ENCODE data around the gene EPHA4.

Gene EPHA4

DNA sequence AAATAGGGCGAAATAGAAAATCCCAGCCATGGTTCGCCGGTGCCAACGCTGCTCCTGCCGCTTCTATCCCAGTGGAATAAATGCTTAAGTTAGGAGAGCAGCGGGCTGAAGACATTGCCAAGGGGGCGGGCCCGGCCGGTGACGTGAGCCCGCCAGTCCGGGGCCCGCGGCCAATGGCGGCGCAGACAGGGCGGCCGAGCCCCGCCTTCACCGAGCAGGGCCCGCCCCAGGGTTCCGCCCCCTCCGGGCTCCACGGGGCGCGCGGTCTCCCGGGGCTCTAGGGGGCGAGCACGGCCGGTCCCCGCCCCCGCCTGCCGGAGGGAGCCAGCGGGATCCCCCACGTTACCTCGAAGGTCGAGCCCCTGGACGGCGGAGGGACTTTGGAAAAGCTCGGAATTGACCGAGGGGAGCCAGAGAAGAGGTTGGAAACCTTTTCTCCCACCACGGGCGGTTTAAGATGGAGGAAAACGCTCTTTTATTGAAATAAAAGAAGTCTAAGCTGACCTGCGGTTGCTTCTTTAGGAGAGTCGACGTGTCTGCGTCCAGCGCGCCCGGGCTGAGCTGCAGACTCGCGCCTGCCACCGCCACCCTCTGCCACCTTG lies at the start of gene EPHA4:
Gene EPHA4, minus strand, starts transcription at position 86 of the 602 bp plus-strand sequence. Its CDS starts 56 bp downstream, at position 30.
- peak; percentile 74 to 88 (median 81) for DNase-seq

DNA sequence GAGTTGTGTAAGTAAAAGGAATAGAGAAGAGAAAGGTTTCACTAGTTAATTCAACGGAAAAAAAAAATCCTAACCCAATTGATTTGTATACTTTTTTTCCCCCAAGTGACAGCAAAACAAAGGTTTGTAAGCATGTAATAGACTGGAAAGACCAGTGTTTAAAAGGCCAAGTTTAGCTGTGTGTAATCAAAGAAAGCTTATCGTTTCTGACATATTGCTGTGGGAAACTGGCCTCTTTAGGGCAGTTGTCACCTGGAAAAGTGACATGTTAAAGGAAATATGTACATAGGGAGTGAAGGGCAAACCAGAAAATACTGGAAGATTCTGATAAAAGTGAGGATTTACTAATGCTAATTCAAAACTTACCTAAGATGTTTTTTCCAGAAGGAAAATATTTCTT lies 45.9 kb upstream of the EPHA4 start:
- no peak for DNase-seq

DNA sequence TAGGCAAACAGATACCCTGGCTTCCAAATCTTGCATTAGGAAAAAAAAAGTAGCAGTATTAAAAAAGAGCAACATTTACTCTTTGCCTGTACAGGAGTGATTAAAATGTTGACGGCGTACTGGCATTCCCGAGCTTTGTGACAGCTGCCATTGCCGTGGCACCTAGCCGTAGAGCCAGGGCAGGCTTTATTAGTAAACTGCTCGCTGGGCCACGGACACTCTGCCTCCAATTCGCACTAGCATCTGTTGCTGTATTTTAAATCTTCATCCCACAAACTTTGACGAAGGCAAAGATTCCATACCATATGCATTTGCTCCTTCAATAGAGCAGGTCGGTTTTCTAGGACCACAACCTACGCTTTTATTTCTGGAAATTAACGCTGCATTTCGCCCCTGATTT lies 44.5 kb upstream of the EPHA4 start:
- DNase-seq: no peak

DNA sequence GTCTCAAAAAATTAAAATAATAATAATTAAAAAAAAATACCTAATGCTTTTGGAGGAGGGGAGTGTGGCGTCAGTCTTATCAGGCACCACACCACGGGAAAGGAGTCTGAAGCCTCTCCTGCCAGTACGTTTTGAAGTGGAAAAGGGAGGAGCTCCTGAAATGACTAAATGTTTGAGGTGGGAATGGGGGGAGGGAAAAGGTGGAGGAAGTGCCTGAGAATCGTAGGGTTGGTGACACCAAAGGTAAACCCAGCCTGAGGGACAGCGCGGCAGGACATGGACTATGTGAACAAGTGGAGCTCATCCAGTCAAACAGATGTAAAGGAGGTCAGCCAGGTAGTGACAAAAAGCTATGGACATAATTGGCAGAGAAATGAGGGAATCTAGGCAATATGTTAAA lies 42.2 kb upstream of the EPHA4 start:
- DNase-seq: no peak

DNA sequence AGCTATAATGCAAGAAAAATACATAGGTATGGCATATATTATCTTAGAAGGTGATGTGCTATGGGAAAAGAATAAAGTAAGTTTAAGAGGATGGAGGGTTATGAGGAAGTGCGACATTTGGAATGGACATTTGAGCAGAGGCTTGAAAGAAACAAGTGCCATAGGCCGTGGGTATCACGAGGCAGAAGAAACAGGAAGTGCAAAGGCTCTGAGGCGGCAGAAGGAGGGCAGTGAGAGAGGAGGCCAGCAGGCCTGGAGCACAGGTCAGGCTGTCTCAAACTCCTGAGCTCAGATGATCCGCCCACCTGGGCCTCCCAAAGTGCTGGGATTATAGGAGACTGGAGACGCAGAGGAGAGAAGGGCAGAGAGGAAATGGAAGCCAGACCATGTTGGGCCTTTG lies 40.7 kb upstream of the EPHA4 start:
- DNase-seq: no peak

DNA sequence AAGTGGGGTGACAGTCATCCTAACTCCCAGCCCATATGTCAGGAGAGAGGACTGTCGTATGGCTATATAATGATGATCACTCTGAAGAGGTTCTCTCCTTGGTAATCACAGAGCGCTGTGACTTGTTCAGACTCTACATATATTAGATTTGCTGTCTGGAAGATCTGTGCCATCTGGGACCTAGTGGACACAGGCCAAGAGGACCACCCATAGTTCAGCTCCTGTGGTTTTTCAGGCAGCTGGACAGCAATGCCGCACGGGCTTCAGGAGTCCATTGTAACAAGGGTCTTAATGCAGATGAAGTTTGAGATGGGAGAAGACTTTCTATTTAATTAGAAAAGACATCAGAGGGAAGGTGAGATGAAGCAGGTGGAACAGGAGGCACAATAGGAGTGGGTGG lies 40.1 kb upstream of the EPHA4 start:
- no peak for DNase-seq

DNA sequence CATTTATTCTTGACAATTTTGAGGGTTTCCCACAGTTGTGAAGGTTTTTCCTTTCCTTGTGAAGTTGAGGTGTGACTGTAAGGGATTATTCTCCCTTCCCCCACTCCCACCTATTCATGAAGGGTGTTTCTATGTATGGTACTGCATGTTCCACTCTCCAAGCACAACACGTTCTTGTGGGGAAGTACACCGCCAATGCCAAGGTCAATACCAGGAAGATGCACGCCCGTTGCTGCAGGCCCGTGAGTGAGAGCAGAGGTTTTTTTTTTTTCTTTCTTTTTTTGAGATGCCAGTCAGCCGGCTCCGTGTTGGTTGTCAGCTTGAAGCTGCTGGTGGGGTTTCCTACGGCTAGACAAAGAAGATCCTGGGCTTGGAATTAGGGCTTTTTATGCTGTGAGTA lies 38.6 kb upstream of the EPHA4 start:
- no peak for DNase-seq

DNA sequence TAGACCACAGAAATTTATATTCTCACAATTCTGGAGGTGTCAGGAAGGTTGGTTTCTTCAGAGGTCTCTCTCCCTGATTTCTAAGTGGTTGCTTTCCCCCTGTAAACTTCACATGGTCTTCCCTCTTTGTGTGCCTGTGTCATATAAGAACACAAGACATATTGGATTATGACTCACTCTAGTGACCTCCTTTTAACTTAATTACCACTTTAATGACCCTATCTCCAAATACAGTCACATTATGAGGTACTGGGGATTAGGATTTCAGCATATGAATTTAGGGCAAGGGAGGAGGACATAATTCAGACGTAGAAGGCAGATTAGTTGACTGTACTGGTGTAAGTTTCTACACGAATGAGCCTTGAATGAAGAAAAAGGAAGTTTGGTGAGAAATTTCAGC lies 38.2 kb upstream of the EPHA4 start:
- DNase-seq: no peak

DNA sequence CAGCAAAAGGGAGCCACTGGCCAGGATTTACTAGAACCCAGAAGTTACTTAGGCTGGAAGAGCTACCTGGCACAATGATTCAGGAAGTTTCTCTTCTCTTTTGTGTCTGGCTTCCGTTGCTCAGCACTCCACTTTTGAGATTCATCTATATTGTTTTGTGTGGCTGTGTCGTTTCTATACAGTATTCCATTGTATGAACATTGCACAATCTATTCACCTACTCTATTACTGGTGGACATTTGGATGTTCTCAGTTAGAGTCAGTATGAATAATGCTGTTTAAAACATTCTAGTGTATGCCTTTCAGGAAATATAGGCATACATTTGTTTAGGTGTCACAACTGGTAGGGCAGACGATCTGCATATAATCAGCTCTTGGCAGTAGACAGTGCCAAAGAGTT lies 36.3 kb upstream of the EPHA4 start:
- no peak for DNase-seq

DNA sequence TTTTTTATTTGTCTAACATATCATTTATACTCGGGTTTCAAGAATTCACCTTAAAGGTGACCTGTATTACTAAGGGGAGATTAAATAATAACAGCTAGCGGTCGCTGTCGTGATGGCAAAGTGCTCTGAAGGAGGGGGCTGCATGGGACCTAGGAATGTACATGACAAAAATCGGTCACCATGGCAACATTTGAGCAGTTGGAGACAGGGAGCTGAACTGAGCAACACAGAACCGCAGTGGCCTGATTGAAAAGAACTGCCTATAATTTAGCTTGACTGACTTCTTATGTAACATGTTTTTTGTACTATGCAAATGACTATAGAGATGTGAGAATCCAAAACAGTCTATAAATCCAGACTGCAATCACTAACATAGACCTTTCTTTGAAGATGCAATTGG lies 34.3 kb upstream of the EPHA4 start:
- DNase-seq: no peak

DNA sequence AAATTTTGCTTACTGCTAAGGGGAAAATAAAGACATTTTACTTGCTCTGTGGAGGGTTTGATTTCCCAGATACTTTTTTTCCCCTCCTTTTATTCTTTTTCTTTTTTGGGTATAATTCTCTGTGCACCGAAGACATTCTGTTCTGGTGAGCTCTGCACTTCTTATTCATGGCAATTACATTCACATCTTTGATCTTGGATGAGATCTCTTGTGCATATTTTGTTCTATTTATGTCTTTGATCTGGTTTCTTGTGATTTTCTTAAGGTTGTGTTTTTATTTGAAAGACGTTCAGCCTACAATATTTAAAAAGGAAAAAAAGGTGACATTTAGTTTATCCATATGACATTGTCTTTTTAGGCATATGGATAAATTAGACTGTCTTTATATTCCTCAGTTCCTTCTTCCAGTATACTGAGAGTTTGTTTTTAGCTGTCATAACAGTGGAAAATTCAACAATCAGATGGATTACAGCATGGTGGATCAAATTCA lies 33.7 kb upstream of the EPHA4 start:
- no peak for DNase-seq

DNA sequence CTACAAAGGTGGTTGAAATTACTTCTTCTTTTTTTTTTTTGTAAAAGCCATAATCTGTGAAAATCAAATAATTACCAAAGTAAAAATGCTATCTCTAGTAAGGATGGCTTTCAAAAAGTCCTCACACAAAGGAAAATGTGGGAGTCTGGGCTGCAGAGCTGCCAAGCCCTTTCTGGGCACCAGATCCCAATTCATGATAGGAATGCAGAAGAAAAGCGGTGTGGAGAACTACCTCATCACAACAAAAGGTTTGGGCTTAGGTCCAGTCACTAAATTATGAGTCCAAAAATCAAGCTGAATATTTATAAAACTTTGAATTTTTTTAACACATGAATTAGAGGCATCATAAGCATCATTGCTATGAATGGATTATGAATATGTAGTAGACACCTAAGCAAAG lies 30.8 kb upstream of the EPHA4 start:
- no peak for DNase-seq

DNA sequence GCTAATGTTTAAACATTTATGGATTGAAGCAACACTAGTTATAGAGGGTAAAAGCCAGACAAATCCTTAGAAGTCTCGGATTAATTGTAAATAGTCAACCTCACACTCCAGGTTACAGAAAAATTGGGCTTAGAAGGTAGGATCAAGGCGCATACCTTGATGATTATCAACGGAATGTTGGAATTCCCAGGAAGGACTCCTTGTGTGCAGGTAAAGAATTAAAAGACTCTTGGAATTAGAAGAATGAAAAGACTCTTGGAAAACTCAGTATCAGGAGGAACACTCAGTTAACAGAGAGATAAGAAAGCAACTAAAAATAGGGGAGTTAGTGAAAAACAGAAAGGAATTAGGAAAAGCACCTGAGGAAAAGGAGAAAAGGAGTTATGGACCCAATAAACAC lies 29.3 kb upstream of the EPHA4 start:
- DNase-seq: no peak

DNA sequence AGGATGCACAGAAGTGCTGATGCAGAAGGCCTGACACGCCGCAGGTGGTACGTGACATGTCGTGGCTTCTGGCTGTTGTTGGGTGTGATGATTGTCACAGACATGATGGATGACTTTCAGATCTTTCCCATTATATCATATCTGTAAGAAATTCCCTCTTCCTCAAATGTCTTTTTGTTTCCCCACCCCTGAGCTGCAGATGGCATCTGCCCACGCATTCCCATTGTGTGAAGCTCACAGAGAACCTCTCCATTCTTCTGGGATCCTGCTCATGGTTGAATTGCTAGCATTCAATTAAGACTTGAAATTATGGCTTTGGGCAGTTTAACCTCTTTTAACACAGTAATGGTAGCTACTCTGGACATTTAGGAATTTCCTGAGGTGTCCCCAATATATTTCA lies 28.3 kb upstream of the EPHA4 start:
- DNase-seq: no peak

DNA sequence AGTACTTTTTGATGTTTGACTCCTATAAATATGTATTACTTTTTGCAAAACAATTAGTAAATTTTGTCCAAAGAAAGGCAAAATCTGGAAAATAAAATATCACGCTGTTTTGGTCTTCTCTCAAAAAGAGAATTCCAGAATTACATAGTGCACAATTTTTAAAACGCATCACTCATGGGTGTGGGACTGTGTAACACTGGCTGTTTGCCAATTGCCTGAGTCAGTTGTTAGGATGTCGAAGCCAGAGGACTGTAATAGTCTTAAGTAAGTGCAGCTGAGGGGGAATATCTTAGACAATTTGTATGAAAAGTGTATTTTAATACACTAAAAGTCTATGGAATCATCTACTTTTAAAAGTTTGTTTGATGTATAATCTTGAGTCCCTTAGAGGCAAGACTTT lies 24.1 kb upstream of the EPHA4 start:
- DNase-seq: no peak

DNA sequence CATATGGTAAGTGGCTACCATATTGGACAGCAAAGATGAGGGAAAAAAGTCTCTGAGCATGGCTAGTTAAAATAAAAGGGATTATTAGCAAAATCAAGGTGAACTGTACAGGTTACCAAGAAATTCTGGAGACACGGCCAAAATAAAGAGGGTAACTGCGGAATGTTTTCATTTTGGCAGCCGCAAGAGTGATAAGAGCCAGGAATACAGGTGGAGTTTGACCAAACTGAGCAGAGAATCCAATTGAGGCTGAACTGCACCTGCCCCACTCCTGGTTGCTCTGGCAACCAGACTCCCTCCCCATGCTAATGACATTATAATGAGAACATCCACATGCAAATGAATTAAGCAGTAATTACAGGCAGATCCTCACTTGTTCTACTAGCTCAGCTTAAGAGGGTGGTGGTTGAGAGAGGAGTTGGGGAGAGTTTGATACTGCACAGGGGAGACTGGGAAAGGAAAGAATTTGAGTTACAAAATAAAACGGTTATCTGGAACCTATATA lies 18.8 kb upstream of the EPHA4 start:
- no peak for DNase-seq

DNA sequence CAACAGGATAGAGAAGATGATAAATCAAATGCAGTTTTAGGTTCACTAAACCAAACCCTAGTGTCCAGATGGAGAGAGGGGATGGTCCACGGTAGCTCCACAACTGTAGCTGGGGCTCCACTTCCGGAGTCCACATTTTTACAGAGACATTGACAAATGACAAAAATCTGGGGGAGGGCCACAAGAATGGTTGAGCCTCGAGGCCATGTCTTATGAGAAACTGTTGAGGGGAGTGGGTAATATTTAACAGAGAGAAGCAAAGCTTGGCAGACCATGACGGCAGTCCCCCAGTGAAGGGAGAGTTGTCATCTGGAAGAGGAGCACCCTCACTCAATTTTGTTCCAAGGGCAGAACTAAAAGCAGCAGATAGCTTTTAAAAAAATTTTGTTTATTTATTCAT lies 17.6 kb upstream of the EPHA4 start:
- DNase-seq: no peak

DNA sequence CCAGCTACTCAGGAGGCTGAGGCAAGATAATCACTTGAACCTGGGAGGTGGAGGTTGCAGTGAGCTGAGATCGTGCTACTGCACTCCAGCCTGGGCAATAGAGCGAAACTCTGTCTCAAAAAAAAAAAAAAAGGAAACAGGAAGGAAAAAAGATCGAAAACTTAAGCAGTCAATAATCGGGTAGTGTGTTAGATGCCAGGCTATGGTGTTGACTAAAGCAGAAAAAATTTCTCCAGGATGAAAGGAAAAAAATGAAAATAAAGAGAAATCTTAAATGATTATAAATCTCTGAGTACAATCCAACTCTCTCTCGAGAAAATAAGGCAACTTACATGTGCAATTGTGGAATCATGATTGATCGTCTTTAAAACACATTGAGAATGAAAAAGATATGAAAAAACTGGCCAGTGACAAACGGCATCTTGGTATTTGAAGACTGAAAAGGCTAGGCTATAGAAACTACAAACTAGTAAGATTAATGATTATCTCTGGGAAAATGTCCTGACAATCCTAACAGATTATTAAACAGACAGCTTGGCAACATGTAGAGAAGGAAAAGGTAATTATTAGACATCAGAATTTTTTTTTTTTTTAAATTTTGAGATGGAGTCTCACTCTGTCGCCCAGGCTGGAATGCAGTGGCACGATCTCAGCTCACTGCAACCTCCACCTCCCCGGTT lies 16.3 kb upstream of the EPHA4 start:
- DNase-seq: no peak

DNA sequence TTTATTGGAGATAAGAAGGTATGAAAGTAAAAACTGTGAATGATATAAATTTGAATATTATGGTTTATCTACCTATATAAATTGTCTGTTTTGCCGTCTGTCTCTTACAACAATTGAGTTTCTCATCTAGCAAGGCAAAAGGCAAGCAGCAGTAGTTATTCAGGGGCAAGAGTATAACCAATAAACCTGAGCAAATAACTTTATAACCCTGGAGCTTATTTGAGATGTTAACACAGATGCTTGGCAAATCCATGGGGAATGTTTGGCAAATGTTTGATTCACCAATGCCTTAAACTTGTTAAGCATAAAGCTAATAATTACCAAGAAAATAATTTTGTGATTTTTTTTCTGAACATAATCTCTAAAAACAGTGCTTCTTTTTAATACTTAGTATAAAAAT lies 9.9 kb upstream of the EPHA4 start:
- no peak for DNase-seq

DNA sequence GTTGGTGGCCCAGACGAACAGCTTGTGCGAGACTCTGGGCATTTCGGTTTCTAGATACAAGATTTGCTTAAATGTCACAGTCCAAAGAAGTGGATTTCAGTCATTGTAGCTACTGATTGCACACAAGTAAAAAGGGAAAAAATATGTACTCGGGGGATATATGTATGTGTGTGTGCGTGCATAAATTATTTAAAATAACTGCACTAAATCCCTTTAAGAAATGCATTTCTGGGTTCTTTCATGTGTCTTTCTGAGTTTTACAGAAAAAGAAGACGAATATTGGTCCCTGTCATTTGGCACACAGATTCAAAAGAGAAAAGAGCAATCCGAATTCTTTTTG lies 2.1 kb upstream of the EPHA4 start:
- no peak for DNase-seq

DNA sequence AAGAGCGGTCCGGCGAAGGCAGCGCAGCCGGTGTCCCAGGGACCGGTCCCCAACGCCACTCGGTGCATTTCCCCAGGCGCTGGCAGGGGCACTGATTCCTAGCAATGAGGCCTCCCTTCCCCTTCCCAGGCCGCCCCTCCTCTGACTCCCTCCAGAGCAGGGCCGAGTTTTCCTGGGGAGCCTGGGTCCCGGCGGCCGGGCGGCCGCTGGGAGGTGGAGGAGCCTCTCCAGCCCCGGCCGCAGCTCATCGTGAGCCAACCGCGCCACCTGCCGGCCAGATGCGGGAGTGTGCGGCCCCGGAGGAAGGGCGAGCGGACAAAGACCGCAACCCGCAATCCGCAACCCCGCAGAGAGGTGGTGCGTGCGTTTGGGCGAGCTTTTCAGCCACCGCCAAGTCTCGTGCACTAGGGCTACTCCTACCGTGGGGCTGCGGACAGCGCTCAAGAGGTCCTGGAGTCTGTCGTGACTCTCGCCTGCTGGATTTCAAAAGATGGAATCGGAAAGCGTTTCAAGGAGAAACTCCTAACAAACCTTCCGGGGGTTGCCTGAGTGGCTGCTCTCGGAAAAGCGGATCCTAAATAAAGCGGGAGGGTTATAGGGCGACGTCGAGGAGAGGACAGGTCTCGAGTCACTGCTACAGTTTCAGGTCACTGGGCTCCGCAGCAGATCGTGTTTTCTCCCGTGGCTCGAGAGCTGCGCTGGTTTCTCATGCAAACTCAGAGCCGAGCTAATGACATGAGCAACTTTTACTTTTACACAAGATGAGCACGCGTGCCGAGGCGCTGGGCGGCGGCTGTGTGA lies 1.5 kb upstream of the EPHA4 start:
- DNase-seq: peak; percentile 35 to 89 (median 68)

DNA sequence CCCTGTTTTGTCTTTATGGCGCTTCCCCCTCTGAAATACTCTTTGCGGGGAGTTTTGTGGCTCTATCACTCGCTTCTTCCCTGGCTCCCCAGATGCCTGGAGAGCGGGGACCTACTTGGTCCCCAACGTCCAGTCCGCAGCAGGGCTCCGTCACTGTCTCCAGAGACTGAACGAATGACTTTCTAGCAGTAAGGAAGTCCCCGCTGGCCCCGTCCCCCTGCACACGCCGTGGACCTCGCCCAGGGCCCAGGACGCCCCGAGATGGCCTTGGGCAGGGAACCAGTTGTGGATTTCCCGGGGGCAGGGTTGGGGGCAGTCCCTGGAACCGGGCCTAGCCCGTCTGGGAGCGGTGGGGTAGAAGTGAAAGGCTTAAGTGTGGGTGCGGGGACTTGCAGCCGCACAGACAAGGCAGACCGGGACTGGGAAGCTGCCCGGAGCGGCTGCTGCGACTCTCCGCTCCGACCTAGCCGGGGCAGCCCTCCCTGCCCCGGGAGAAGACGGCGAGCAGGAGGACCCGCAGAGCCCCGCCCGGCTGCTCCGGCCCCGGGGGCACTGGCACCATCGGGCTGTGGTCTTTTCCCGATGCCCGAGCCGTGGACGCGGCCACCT lies 821 bp upstream of the EPHA4 start:
- peak in 1 of 6 experiments; percentile 55 for DNase-seq

DNA sequence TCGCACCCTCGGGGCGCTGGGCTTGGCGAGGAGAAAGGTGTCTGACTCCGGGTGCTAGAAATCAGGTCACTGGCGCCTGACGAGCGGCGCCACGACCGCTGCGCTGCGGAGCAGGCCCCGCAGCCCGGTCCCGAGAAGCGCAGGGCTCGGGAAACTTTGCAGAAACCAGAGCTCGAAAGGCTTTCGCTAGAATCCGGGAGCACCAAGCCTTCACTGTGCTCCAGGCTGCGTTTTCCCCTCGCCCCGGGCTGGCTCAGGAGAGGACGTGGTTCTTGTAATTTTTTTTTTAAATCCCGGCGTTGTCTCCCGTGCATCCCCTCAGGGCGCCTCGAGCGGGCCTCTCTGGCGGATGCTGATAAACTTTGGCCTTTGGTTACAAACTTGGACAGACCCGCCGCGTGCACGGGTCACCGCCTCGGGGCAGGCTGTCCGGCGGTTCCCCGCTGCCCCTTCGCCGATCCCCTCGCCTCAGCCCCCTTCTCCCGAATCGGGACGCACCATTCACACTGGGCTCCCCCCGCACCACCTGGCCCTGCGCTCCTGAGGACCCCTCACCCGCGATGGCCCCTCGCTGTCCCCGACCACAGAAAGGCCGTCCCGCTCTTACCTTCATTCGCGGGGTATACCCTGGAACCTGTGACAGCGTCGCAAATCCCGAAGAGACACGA lies 419 bp downstream of the EPHA4 start:
- peak in 3 of 6 experiments; percentile 18 to 71 (median 51) for DNase-seq

All from stimulated activated naive CD4-positive, alpha-beta T cell (primary cell).